NCI-H2227 (cell line): ENCODE measurements around the gene NEO1.

Experiments used
- DNase-seq: peaks from one replicate; lab custom pipeline; 2025; ENCODE audit not compliant: unreplicated experiment; lab: John Stamatoyannopoulos, UW

The NEO1 gene

GRCh38 chr15:73030122-73030679, 22.1 kb upstream of the NEO1 start:
- DNase-seq = no peak

GRCh38 chr15:73031648-73032047, 20.6 kb upstream of the NEO1 start:
- no peak for DNase-seq

GRCh38 chr15:73033611-73034010, 18.7 kb upstream of the NEO1 start:
- no peak for DNase-seq

- DNase-seq = no peak
These were observed 18.0 kb upstream of the NEO1 start for GRCh38 chr15:73034221-73034620.

- DNase-seq = no peak
These were observed 17.0 kb upstream of the NEO1 start for GRCh38 chr15:73035221-73035620.

- no peak for DNase-seq
These were observed 14.0 kb upstream of the NEO1 start for GRCh38 chr15:73038220-73038619.

GRCh38 chr15:73046073-73046472, 6.2 kb upstream of the NEO1 start:
- peak; percentile 22 for DNase-seq

- no peak for DNase-seq
These were observed 4.4 kb upstream of the NEO1 start for GRCh38 chr15:73047882-73048281.

- DNase-seq = no peak
These were observed 3.5 kb upstream of the NEO1 start for GRCh38 chr15:73048624-73049295.

- no peak for DNase-seq
These were observed 2.6 kb upstream of the NEO1 start for GRCh38 chr15:73049564-73050215.

- DNase-seq = no peak
These were observed 1.5 kb upstream of the NEO1 start for GRCh38 chr15:73050561-73051295.

- no peak for DNase-seq
These were observed 864 bp upstream of the NEO1 start for GRCh38 chr15:73051391-73051806.

GRCh38 chr15:73052653-73053397, 562 bp downstream of the NEO1 start:
- peak; percentile 77 for DNase-seq

GRCh38 chr15:73053398-73053723, 1.1 kb downstream of the NEO1 start:
- no peak for DNase-seq

GRCh38 chr15:73054417-73054953, 2.2 kb downstream of the NEO1 start:
- no peak for DNase-seq

GRCh38 chr15:73056460-73056859, 4.2 kb downstream of the NEO1 start:
- no peak for DNase-seq

GRCh38 chr15:73058437-73058836, 6.2 kb downstream of the NEO1 start:
- DNase-seq = no peak

- DNase-seq = no peak
These were observed 12.9 kb downstream of the NEO1 start for GRCh38 chr15:73065114-73065513.

GRCh38 chr15:73069109-73069508, 16.8 kb downstream of the NEO1 start:
- no peak for DNase-seq

- no peak for DNase-seq
These were observed 20.6 kb downstream of the NEO1 start for GRCh38 chr15:73072894-73073293.

- no peak for DNase-seq
These were observed 22.0 kb downstream of the NEO1 start for GRCh38 chr15:73074241-73074640.
